ENCODE data around the gene SPR. TPM values are rescaled to one million over a fixed set of nuclear protein-coding genes. Genes with fewer than 3 reads are reported as not detected.
A peak's percentile ranks its signal among the peaks of the same experiment; 100 is the strongest.

The SPR gene
- total RNA-seq (under 1 TPM in 3 of 5 donors, not detected in 2; 0.35 to 0.58 (median 0.39) TPM), total RNA-seq (0 to 9.0 (median 0.15) reads per million in 29 experiments)
- total RNA-seq (2013) = 0.31 TPM

GRCh38 chr2:72887032-72887739 is at the start of gene SPR:
Gene SPR (plus strand): TSS chr2:72887408. CDS start chr2:72887433, 25 bp downstream.
- Mint-ChIP-seq H3K27ac (no peak within 1 kb of the TSS), H3K4me1 (peaks cover 8 to 14% (median 10%) of the 10 kb centered on the region in 3 donors), H3K4me3 (peak within 1 kb of the TSS; percentile 66 to 79 (median 75)), H3K27me3 (peaks cover 53 to 81% of the 10 kb centered on the region in 2 donors), H3K9me3 (no peaks in the 10 kb centered on the region), H3K36me3 (no peaks in the 10 kb centered on the region)
- Histone ChIP-seq H3K4me1 (ENCODE audit: control insufficient read depth in 1 of 2, extremely low read depth in 1 of 2, insufficient read depth in 2 of 2, low read length in 2 of 2) (peaks cover 0 to 17% of the 10 kb centered on the region in 2 experiments), H3K36me3 (ENCODE audit: control insufficient read depth in 2 of 2, extremely low read depth in 1 of 2, insufficient read depth in 1 of 2, low read length in 1 of 2) (no peaks in the 10 kb centered on the region), H3K9me3 (no peaks in the 10 kb centered on the region), H3K4me3 (ENCODE audit: control insufficient read depth in 1 of 2, extremely low read depth in 1 of 2, low read length in 1 of 2) (peak within 1 kb of the TSS; percentile 45 to 48), H3K27ac (ENCODE audit: low read length) (no peak within 1 kb of the TSS), H3K27me3 (replicated peaks in 1 of 2; ENCODE audit: control insufficient read depth in 2 of 2, extremely low read depth in 1 of 2, insufficient read depth in 2 of 2, low read length in 1 of 2) (peaks cover 11 to 57% of the 10 kb centered on the region in 2 experiments)
- POLR2A ChIA-PET = no interaction called here
- ATAC-seq (replicated peaks in 1 of 4) (peak; percentile 82 to 94 (median 88)), DNase-seq (peak in 27 of 35 experiments; percentile 16 to 59 (median 33))
- CTCF ChIA-PET = interaction anchor here in 1 of 2 donors (0.6 kb wide), 1 partner anchor 10 kb away, joined by 4 read pairs; no protein-coding TSS in a partner anchor
- 2% methylated on average over 76 of the region's 76 CpGs for WGBS (ENCODE audit: insufficient coverage)

GRCh38 chr2:72840066-72840465 is 47.1 kb upstream of the SPR start:
- H3K36me3 Mint-ChIP-seq = no peaks in the 10 kb centered on the region
- WGBS (ENCODE audit: insufficient coverage) = no CpG with 5 or more reads among the region's 2 CpGs
- peaks cover 16 to 25% of the 10 kb centered on the region in 2 donors for H3K27me3 Mint-ChIP-seq
- peaks cover 0 to 10% of the 10 kb centered on the region in 2 experiments for H3K27me3 ChIP-seq (replicated peaks in 1 of 2; ENCODE audit: control insufficient read depth in 2 of 2, extremely low read depth in 1 of 2, insufficient read depth in 2 of 2, low read length in 1 of 2)
- no peaks in the 10 kb centered on the region for H3K9me3 ChIP-seq
- H3K36me3 ChIP-seq (ENCODE audit: control insufficient read depth in 2 of 2, extremely low read depth in 1 of 2, insufficient read depth in 1 of 2, low read length in 1 of 2) = no peaks in the 10 kb centered on the region
- H3K27ac ChIP-seq (ENCODE audit: low read length) = no peak overlapping the region
- DNase-seq = no peak
- no peak overlapping the region for H3K4me3 Mint-ChIP-seq
- no peaks in the 10 kb centered on the region for H3K4me1 ChIP-seq (ENCODE audit: control insufficient read depth in 1 of 2, extremely low read depth in 1 of 2, insufficient read depth in 2 of 2, low read length in 2 of 2)
- ChIA-PET CTCF (no interaction called here), POLR2A (no interaction called here)
- no peaks in the 10 kb centered on the region for H3K4me1 Mint-ChIP-seq
- H3K9me3 Mint-ChIP-seq = no peaks in the 10 kb centered on the region
- H3K4me3 ChIP-seq (ENCODE audit: control insufficient read depth in 1 of 2, extremely low read depth in 1 of 2, low read length in 1 of 2) = no peak overlapping the region
- ATAC-seq (replicated peaks in 1 of 4) = no peak
- H3K27ac Mint-ChIP-seq = no peak overlapping the region

- Histone ChIP-seq H3K4me3 (ENCODE audit: control insufficient read depth in 1 of 2, extremely low read depth in 1 of 2, low read length in 1 of 2) (no peak overlapping the region), H3K9me3 (no peaks in the 10 kb centered on the region), H3K4me1 (ENCODE audit: control insufficient read depth in 1 of 2, extremely low read depth in 1 of 2, insufficient read depth in 2 of 2, low read length in 2 of 2) (no peaks in the 10 kb centered on the region), H3K27me3 (replicated peaks in 1 of 2; ENCODE audit: control insufficient read depth in 2 of 2, extremely low read depth in 1 of 2, insufficient read depth in 2 of 2, low read length in 1 of 2) (peaks cover 0 to 10% of the 10 kb centered on the region in 2 experiments), H3K27ac (ENCODE audit: low read length) (no peak overlapping the region), H3K36me3 (ENCODE audit: control insufficient read depth in 2 of 2, extremely low read depth in 1 of 2, insufficient read depth in 1 of 2, low read length in 1 of 2) (no peaks in the 10 kb centered on the region)
- 50% methylated on average over 1 of the region's 3 CpGs for WGBS (ENCODE audit: insufficient coverage)
- no peaks in the 10 kb centered on the region for H3K4me1 Mint-ChIP-seq
- H3K27ac Mint-ChIP-seq = no peak overlapping the region
- POLR2A ChIA-PET = no interaction called here
- no peak overlapping the region for H3K4me3 Mint-ChIP-seq
- DNase-seq = no peak
- CTCF ChIA-PET = interaction anchor here in 1 of 2 donors (0.6 kb wide), 1 partner anchor 17 kb away, joined by 3 read pairs; no protein-coding TSS in a partner anchor
- ATAC-seq (replicated peaks in 1 of 4) = no peak
- no peaks in the 10 kb centered on the region for H3K36me3 Mint-ChIP-seq
- no peaks in the 10 kb centered on the region for H3K9me3 Mint-ChIP-seq
- H3K27me3 Mint-ChIP-seq = peaks cover 16 to 27% of the 10 kb centered on the region in 2 donors
Measured at GRCh38 chr2:72841462-72842125, 45.6 kb upstream of the SPR start.

- CTCF ChIA-PET = no interaction called here
- POLR2A ChIA-PET = no interaction called here
- Histone ChIP-seq H3K9me3 (no peaks in the 10 kb centered on the region), H3K27me3 (replicated peaks in 1 of 2; ENCODE audit: control insufficient read depth in 2 of 2, extremely low read depth in 1 of 2, insufficient read depth in 2 of 2, low read length in 1 of 2) (peaks cover 0 to 10% of the 10 kb centered on the region in 2 experiments), H3K27ac (ENCODE audit: low read length) (no peak overlapping the region), H3K4me1 (ENCODE audit: control insufficient read depth in 1 of 2, extremely low read depth in 1 of 2, insufficient read depth in 2 of 2, low read length in 2 of 2) (no peaks in the 10 kb centered on the region), H3K36me3 (ENCODE audit: control insufficient read depth in 2 of 2, extremely low read depth in 1 of 2, insufficient read depth in 1 of 2, low read length in 1 of 2) (no peaks in the 10 kb centered on the region), H3K4me3 (ENCODE audit: control insufficient read depth in 1 of 2, extremely low read depth in 1 of 2, low read length in 1 of 2) (no peak overlapping the region)
- ATAC-seq (replicated peaks in 1 of 4) (no peak), DNase-seq (no peak)
- Mint-ChIP-seq H3K9me3 (no peaks in the 10 kb centered on the region), H3K27me3 (peaks cover 16 to 27% of the 10 kb centered on the region in 2 donors), H3K36me3 (no peaks in the 10 kb centered on the region), H3K4me3 (no peak overlapping the region), H3K27ac (no peak overlapping the region), H3K4me1 (no peaks in the 10 kb centered on the region)
- WGBS (ENCODE audit: insufficient coverage) = no CpG with 5 or more reads among the region's 2 CpGs
Measured at GRCh38 chr2:72843301-72843700, 43.9 kb upstream of the SPR start.

- Mint-ChIP-seq H3K4me1 (no peaks in the 10 kb centered on the region), H3K27ac (no peak overlapping the region), H3K27me3 (peaks cover 10 to 25% of the 10 kb centered on the region in 2 donors), H3K9me3 (no peaks in the 10 kb centered on the region), H3K4me3 (no peak overlapping the region), H3K36me3 (no peaks in the 10 kb centered on the region)
- Histone ChIP-seq H3K27me3 (replicated peaks in 1 of 2; ENCODE audit: control insufficient read depth in 2 of 2, extremely low read depth in 1 of 2, insufficient read depth in 2 of 2, low read length in 1 of 2) (peaks cover 0 to 21% of the 10 kb centered on the region in 2 experiments), H3K4me3 (ENCODE audit: control insufficient read depth in 1 of 2, extremely low read depth in 1 of 2, low read length in 1 of 2) (no peak overlapping the region), H3K36me3 (ENCODE audit: control insufficient read depth in 2 of 2, extremely low read depth in 1 of 2, insufficient read depth in 1 of 2, low read length in 1 of 2) (no peaks in the 10 kb centered on the region), H3K9me3 (no peaks in the 10 kb centered on the region), H3K4me1 (ENCODE audit: control insufficient read depth in 1 of 2, extremely low read depth in 1 of 2, insufficient read depth in 2 of 2, low read length in 2 of 2) (no peaks in the 10 kb centered on the region), H3K27ac (ENCODE audit: low read length) (no peak overlapping the region)
- ChIA-PET CTCF (interaction anchor here (0.7 kb wide), 2 partner anchors 46 to 1704 kb away, joined by 7 to 8 read pairs; no protein-coding TSS in a partner anchor), POLR2A (no interaction called here)
- DNase-seq = no peak
- no peak for ATAC-seq (replicated peaks in 1 of 4)
- WGBS (ENCODE audit: insufficient coverage) = 96% methylated on average over 3 of the region's 6 CpGs
Measured at GRCh38 chr2:72846171-72847095, 40.8 kb upstream of the SPR start.
